Activated T-cell treated with anti-CD3 and anti-CD28 coated beads for 4 hours (primary cell): ENCODE results near the gene PPP1R11.
"Not testable (repeated sequence)": the region's sequence is repeated elsewhere in the genome, so short reads cannot be mapped to it uniquely, and the experiment has no call there.

Experiments
- DNase-seq: peaks from one replicate; pipeline ENCODE4 v3.0.0-alpha.2; 2020

PPP1R11 gene

GRCh38 chr6:30066577-30067459 is at the start of gene PPP1R11:
TSS of gene PPP1R11 (plus strand) at chr6:30067198. CDS start at chr6:30067411, 213 bp downstream.
- DNase-seq: peak; percentile 98

GRCh38 chr6:30019819-30020218 is 47.2 kb upstream of the PPP1R11 start:
- DNase-seq: no peak

GRCh38 chr6:30020626-30021025 is 46.4 kb upstream of the PPP1R11 start:
- no peak for DNase-seq

- DNase-seq: no peak
These were observed 44.8 kb upstream of the PPP1R11 start for GRCh38 chr6:30022189-30022588.

- DNase-seq: not testable (repeated sequence)
These were observed 44.3 kb upstream of the PPP1R11 start for GRCh38 chr6:30022712-30023111.

GRCh38 chr6:30025186-30025585 is 41.8 kb upstream of the PPP1R11 start:
- no peak for DNase-seq

- no peak for DNase-seq
These were observed 37.4 kb upstream of the PPP1R11 start for GRCh38 chr6:30029588-30029987.

- no peak for DNase-seq
These were observed 35.6 kb upstream of the PPP1R11 start for GRCh38 chr6:30031381-30031780.

- not testable (repeated sequence) for DNase-seq
These were observed 33.6 kb upstream of the PPP1R11 start for GRCh38 chr6:30033440-30033839.

- no peak for DNase-seq
These were observed 31.2 kb upstream of the PPP1R11 start for GRCh38 chr6:30035784-30036183.

GRCh38 chr6:30037182-30037788 is 29.7 kb upstream of the PPP1R11 start:
- no peak for DNase-seq

GRCh38 chr6:30041221-30041620 is 25.8 kb upstream of the PPP1R11 start:
- no peak for DNase-seq

GRCh38 chr6:30041821-30042220 is 25.2 kb upstream of the PPP1R11 start:
- DNase-seq: no peak

GRCh38 chr6:30042476-30042875 is 24.5 kb upstream of the PPP1R11 start:
- DNase-seq: no peak

- DNase-seq: no peak
These were observed 24.1 kb upstream of the PPP1R11 start for GRCh38 chr6:30042914-30043313.

- no peak for DNase-seq
These were observed 23.3 kb upstream of the PPP1R11 start for GRCh38 chr6:30043744-30044143.

- DNase-seq: no peak
These were observed 22.4 kb upstream of the PPP1R11 start for GRCh38 chr6:30044630-30045029.

- no peak for DNase-seq
These were observed 19.8 kb upstream of the PPP1R11 start for GRCh38 chr6:30047220-30047619.

GRCh38 chr6:30053682-30054081 is 13.3 kb upstream of the PPP1R11 start:
- DNase-seq: no peak

- DNase-seq: no peak
These were observed 11.5 kb upstream of the PPP1R11 start for GRCh38 chr6:30055513-30055912.

- DNase-seq: no peak
These were observed 6.3 kb upstream of the PPP1R11 start for GRCh38 chr6:30060606-30061091.

- peak; percentile 82 for DNase-seq
These were observed 5.7 kb upstream of the PPP1R11 start, which contains the start of gene POLR1H for GRCh38 chr6:30061092-30061857. TSS of gene POLR1H (plus strand) at chr6:30061265. CDS start at chr6:30061525, 260 bp downstream.

- no peak for DNase-seq
These were observed 5.0 kb upstream of the PPP1R11 start for GRCh38 chr6:30061858-30062458.
